Choroid plexus epithelial cell (primary cell): ENCODE measurements around the gene ELOB.

Experiments used
- DNase-seq: peaks from one replicate; pipeline ENCODE4 v3.0.0-alpha.2; 2010; ENCODE audit warnings: low read depth
- H3K4me3 ChIP-seq: 2 replicates; pipeline ENCODE4 v1.5.1; 2011; ENCODE audit warnings: low read depth, mild to moderate bottlenecking, control low read depth, low read length, moderate library complexity
- CTCF ChIP-seq: conservative IDR thresholded peaks from 2 replicates; pipeline ENCODE4 v1.5.1; 2011; ENCODE audit warnings: low read depth, mild to moderate bottlenecking, control low read depth, inconsistent platforms, low read length, moderate library complexity

Gene ELOB

GRCh38 chr16:2821487-2822157 is 44.5 kb upstream of the ELOB start:
- DNase-seq = no peak
- no peak overlapping the region for H3K4me3 ChIP-seq
- TF ChIP-seq CTCF = no peak

GRCh38 chr16:2820836-2821486 is 43.9 kb upstream of the ELOB start:
- no peak for DNase-seq
- H3K4me3 ChIP-seq = no peak overlapping the region
- no peak for TF ChIP-seq CTCF

DNA sequence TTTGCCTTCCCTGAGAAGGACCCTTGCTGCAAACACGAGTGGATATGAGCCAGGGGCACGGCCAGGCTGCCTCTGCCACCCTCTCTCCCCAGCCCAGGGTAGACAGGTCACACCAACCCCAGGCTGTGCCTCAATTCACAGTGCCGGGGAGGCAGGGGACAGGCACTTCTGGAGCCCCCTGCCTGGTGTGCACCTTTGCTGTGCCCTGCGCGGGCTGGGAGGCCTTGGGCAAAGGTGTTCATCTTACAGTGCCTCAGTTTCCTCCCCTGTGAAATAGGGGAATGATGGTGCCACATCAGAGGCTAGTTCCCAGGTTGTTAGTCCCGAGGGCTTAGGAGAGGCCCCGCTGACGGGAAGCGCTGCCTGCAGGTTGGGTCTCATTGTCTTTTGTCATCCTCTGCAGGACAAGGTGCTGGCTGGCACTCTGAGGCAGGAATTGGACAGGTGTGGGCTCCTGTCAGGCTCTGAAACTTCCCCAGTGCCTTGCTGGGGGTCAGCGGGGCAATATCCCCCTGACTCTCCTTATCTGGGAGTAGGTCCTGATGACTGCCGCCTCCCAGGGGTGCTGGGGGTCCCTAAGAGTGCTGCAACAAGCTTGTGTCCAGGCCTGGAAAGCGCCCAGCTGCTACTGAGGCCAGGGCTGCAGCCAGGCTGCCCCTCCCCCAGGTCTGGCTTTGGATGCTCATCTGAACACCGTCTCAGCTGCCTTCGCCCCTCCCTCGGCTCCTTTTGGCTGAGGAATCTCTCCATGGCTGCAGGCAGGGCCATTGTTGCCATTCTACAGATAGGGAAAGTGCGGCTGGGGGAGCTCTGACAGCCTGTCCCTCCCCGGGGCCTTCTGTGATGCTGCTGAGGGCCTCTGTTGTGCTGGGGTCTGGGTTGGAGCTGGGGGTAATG is 43.1 kb upstream of the ELOB start:
- TF ChIP-seq CTCF = no peak

GRCh38 chr16:2819179-2819938 is 42.3 kb upstream of the ELOB start:
- no peak overlapping the region for H3K4me3 ChIP-seq
- TF ChIP-seq CTCF = no peak
- DNase-seq = no peak

More for the DNA sequence above, 43.1 kb upstream of the ELOB start:
- H3K4me3 ChIP-seq = no peak overlapping the region
- DNase-seq = no peak

DNA sequence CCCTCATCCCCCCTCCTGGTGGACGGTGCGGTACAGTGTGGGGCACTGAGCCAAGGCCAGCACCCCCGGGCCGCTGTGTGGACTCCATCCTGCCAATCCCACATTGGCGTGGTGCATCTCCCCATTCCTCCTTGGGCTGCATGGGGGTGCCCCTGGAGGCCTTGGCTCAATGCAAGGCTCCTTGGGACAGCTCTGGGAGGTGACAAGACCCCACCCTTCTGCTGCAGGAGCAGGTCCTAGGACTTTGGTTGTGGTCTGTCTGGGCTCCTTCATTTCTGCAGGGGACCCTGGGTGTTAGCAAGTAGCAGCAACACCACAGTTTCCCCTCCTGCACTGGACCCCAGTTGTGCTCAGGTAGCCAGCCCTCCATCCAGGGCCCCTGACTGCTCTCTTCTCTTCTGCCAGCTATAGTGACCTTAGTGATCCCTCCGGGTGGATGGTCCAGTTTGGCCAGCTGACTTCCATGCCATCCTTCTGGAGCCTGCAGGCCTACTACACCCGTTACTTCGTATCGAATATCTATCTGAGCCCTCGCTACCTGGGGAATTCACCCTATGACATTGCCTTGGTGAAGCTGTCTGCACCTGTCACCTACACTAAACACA is 41.3 kb upstream of the ELOB start:
- DNase-seq = no peak
- no peak for TF ChIP-seq CTCF
- H3K4me3 ChIP-seq = no peak overlapping the region

GRCh38 chr16:2817340-2818271 is 40.5 kb upstream of the ELOB start:
- no peak overlapping the region for H3K4me3 ChIP-seq
- no peak for DNase-seq
- TF ChIP-seq CTCF = no peak
